GM12873 (cell line): Measurements from ENCODE around the gene BARD1.

Source experiments
- TF ChIP-seq, protein P1 (sequence below): IDR thresholded peaks from 2 replicates; pipeline ENCODE4 v1.5.1; 2012; ENCODE audit warnings: low read depth, mild to moderate bottlenecking, moderate library complexity, low read length, control low read depth; ENCODE audit not compliant: insufficient read depth; ENCODE audit errors: missing control alignments

Gene BARD1

DNA sequence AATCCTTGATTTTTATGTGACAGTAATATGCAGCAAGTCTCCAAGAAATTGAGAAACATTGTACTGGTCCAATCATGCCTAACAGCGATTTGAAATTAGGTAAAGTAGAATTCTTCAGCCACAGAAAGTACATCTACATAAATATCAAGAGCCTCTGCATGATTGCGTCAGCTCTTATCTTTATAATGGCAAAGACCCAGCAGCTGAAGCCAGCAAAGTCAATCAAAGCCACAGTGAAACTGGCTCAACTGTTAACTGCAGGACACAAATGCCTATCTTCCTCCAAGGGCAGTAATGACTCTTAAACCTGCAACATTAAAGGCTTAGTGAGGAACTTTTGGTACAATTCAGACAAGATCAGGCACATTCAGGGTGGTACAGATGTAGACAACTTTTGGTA is 102.5 kb downstream of the BARD1 start:
- TF ChIP-seq, protein P1, sequence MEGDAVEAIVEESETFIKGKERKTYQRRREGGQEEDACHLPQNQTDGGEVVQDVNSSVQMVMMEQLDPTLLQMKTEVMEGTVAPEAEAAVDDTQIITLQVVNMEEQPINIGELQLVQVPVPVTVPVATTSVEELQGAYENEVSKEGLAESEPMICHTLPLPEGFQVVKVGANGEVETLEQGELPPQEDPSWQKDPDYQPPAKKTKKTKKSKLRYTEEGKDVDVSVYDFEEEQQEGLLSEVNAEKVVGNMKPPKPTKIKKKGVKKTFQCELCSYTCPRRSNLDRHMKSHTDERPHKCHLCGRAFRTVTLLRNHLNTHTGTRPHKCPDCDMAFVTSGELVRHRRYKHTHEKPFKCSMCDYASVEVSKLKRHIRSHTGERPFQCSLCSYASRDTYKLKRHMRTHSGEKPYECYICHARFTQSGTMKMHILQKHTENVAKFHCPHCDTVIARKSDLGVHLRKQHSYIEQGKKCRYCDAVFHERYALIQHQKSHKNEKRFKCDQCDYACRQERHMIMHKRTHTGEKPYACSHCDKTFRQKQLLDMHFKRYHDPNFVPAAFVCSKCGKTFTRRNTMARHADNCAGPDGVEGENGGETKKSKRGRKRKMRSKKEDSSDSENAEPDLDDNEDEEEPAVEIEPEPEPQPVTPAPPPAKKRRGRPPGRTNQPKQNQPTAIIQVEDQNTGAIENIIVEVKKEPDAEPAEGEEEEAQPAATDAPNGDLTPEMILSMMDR, result no peak

DNA sequence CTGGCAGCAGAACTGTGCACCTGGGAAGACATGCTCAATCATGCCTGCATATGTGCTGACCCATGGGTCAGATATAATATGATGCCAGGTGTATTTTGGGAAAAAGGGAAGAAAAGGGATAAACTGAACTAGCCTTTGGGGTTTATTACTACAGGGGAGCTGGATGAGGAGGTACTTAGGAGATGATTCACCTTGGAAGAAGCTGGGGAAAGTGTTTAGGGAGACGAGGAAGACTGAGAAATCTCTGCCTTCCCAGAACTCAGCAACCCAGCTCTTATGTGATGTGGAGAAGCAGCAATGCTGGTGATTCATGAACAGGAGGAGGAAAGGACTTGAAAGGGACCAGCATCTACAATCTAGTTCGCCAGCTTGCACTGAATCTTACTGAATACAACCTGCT is 110.2 kb downstream of the BARD1 start:
- TF ChIP-seq, protein P1, result no peak

DNA sequence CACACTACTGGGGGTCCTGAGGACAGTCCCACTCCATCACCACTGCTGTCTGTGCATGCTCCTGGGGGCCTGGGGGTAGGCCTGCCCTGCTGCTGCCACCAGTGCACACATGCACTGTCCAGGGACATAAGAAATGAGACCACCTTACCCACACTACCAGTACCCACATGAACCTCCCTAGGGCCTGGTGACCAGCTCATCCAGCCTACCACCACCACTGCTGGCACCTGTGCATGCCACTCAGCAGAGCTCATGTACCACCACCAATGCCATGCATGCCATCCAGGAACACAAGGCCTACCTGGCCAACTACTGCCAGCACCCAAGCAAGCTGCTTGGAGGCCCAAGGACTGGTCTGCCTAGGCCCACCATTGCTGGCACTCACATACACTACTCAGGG is 112.8 kb downstream of the BARD1 start:
- TF ChIP-seq, protein P1, result no peak

DNA sequence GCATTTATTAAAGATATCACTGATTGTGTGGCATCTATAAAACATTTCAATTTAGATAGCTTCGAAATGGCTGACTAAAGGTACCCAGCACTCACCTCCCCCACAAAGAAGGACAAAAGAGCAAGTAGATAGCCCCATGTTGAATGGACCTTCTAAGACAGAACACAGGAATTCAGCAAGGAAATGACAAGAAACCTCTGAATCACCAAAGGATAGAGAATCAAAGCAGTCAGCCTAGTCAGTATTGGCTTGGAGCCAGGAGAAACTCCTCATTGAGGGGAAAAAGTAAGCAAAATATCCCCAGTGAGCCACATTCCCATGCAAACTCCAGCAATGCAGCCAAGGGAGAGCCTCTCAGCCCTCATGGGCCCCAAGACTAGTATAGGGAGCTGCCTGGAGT is 113.7 kb downstream of the BARD1 start:
- TF ChIP-seq, protein P1, result no peak

DNA sequence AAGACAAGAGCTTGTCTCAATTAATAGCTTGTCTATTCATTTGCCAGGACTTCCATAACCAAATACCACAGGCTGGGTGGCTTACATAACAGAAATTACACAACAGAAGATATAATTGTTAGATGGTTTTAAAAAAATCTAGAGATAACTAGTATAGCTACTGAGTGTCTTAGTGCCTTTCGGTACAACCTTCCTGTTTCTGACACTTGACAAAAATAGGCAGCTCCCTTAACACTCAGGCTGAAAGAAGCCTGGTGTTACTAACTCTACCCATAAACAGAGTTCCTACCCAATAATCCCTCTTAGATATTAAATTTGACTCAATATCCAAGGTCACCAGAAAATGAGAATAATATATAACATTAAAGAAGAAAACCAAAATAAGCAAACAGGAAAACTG is 129.7 kb downstream of the BARD1 start:
- TF ChIP-seq, protein P1, result no peak

DNA sequence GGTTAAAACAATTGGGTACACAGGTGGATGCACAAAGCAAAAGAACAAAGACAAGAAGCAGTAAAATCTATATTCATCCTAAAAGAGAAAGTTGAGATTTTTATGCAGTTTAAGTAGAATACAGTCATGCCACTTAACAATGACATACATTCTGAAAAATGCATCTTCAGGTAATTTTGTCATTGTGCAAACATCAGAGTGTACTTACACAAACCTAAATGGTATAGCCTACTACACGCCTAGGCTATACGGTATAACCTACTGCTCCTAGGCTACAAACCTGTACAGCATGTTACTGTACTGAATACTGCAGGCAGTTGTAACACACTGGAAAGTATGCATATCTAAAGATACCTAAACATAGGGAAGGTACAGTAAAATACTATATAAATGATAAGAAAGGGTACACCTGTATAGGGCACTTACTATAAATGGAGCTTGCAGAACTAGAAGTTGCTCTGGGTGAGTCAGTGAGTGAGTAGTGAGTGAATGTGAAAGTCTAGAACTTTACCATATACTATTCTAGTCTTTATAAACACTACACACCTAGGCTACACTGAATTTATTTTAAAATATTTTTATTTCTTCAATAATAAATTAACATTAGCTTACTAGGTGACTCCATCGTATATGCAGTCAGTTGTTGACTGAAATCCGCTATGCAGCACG is 132.9 kb downstream of the BARD1 start:
- TF ChIP-seq, protein P1, result no peak
